ENCODE results near the gene FYN. TPM values are rescaled to one million over a fixed set of nuclear protein-coding genes. Genes with fewer than 3 reads are reported as not detected.
"Not testable (repeated sequence)": the region's sequence is repeated elsewhere in the genome, so short reads cannot be mapped to it uniquely, and the experiment has no call there.

Gene FYN
- total RNA-seq, 2 donors from 2014 or later, result 13.7 to 103 TPM

DNA sequence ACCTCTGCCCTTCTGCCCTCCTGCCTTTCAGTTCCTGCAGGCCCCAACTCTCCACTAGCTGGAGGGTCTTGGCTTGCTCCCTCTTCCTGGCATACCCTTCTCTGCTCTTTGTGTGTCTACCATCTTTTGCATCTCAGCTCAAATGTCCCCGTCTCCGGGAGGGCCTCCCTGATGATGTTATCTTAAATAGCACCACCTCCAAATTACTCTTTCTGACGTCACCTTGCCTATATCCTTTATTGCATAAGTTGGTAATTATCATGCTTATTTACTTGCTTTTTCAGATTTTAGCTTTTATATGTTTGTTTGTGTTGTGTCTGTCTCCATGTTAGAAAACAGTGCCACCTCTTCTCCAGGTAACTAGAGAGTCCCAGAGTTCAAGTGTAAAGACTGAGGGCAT lies 36.0 kb upstream of the FYN start:
- intact Hi-C loops (cut with DNase I), result no loop called here
- H3K4me1 ChIP-seq (replicated peaks), result no peaks in the 10 kb centered on the region
- TF ChIP-seq, protein P1, sequence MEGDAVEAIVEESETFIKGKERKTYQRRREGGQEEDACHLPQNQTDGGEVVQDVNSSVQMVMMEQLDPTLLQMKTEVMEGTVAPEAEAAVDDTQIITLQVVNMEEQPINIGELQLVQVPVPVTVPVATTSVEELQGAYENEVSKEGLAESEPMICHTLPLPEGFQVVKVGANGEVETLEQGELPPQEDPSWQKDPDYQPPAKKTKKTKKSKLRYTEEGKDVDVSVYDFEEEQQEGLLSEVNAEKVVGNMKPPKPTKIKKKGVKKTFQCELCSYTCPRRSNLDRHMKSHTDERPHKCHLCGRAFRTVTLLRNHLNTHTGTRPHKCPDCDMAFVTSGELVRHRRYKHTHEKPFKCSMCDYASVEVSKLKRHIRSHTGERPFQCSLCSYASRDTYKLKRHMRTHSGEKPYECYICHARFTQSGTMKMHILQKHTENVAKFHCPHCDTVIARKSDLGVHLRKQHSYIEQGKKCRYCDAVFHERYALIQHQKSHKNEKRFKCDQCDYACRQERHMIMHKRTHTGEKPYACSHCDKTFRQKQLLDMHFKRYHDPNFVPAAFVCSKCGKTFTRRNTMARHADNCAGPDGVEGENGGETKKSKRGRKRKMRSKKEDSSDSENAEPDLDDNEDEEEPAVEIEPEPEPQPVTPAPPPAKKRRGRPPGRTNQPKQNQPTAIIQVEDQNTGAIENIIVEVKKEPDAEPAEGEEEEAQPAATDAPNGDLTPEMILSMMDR (IDR thresholded peaks at IDR 0.05), result no peak
- TF ChIP-seq POLR2A (IDR thresholded peaks at IDR 0.05) (no peak), POLR2AphosphoS5 (IDR thresholded peaks at IDR 0.05) (no peak)
- 71% methylated on average over 3 of the region's 3 CpGs for WGBS
- H3K27me3 ChIP-seq (replicated peaks; ENCODE audit: insufficient read depth), result no peaks in the 10 kb centered on the region
- H3K27ac ChIP-seq, result no peak overlapping the region
- DNase-seq (ENCODE audit: low spot score), result no peak
- no peak overlapping the region for H3K4me3 ChIP-seq
- H3K9me3 ChIP-seq, result no peaks in the 10 kb centered on the region
- H3K36me3 ChIP-seq, result no peaks in the 10 kb centered on the region

DNA sequence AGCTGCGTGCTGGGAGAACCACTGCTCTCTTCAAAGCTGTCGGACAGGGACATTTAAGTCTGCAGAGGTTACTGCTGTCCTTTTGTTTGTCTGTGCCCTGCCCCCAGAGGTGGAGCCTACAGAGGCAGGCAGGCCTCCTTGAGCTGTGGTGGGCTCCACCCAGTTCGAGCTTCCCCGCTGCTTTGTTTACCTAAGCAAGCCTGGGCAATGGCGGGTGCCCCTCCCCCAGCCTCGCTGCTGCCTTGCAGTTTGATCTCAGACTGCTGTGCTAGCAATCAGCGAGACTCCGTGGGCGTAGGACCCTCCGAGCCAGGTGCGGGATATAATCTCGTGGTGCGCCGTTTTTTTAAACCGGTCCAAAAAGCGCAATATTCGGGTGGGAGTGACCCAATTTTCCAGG lies 35.1 kb upstream of the FYN start:
- intact Hi-C loops (cut with DNase I); H3K27ac ChIP-seq; H3K27me3 ChIP-seq (replicated peaks; ENCODE audit: insufficient read depth); H3K9me3 ChIP-seq; H3K36me3 ChIP-seq; H3K4me1 ChIP-seq (replicated peaks); H3K4me3 ChIP-seq; DNase-seq (ENCODE audit: low spot score): not testable (repeated sequence)
- 84% methylated on average over 13 of the region's 17 CpGs for WGBS

DNA sequence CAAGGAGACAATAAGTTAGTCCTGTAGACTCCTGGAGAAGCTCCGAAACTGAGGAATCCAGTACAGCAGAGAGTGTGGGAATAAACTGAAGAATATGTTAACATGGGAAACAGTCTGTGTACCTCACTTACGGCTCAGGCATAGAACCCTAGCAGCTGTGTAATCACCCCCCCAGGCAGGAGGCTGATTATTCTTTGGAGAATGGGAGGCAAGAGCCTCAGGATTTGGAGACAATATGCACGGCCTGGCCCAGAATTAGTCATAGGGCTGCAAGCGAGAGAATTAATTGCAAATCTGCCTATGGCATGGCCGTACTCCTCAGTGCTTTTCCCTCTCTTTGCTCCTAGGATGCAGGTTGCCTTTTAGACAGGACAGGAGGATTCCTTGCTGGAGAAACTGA lies 27.5 kb upstream of the FYN start:
- DNase-seq (ENCODE audit: low spot score), result no peak
- H3K27me3 ChIP-seq (replicated peaks; ENCODE audit: insufficient read depth), result no peaks in the 10 kb centered on the region
- intact Hi-C loops (cut with DNase I), result no loop called here
- no peaks in the 10 kb centered on the region for H3K36me3 ChIP-seq
- H3K9me3 ChIP-seq, result no peaks in the 10 kb centered on the region
- no peak overlapping the region for H3K27ac ChIP-seq
- WGBS, result 90% methylated on average over 5 of the region's 5 CpGs
- no peaks in the 10 kb centered on the region for H3K4me1 ChIP-seq (replicated peaks)
- TF ChIP-seq, protein P1 (IDR thresholded peaks at IDR 0.05), result no peak
- TF ChIP-seq POLR2A (IDR thresholded peaks at IDR 0.05) (no peak), POLR2AphosphoS5 (IDR thresholded peaks at IDR 0.05) (no peak)
- H3K4me3 ChIP-seq, result no peak overlapping the region

DNA sequence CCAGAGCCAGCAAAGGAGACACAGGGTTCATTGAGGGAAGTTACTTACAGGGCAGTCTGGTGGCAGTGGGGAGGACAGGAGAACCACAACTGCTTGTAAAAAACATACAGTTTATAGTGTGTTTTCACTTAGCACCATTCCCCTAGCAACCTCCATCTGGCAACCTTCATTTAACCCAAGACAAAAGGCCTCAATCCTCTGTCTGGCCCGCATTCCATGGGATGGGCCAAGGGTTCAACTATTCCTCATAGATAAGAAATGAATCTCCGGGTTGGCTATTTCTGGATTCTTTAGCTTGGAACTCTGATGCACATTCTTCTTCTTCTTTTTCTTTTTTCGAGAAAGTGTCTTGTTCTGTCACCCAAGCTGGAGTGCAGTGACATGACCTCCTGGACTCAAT lies 26.3 kb upstream of the FYN start:
- Histone ChIP-seq H3K9me3 (no peaks in the 10 kb centered on the region), H3K27me3 (replicated peaks; ENCODE audit: insufficient read depth) (no peaks in the 10 kb centered on the region), H3K36me3 (no peaks in the 10 kb centered on the region), H3K27ac (no peak overlapping the region), H3K4me3 (no peak overlapping the region), H3K4me1 (replicated peaks) (no peaks in the 10 kb centered on the region)
- 93% methylated on average over 3 of the region's 3 CpGs for WGBS
- intact Hi-C loops (cut with DNase I), result no loop called here
- no peak for DNase-seq (ENCODE audit: low spot score)
- TF ChIP-seq POLR2AphosphoS5 (IDR thresholded peaks at IDR 0.05), result no peak
- TF ChIP-seq POLR2A (IDR thresholded peaks at IDR 0.05), result no peak
- TF ChIP-seq, protein P1 (IDR thresholded peaks at IDR 0.05), result no peak

DNA sequence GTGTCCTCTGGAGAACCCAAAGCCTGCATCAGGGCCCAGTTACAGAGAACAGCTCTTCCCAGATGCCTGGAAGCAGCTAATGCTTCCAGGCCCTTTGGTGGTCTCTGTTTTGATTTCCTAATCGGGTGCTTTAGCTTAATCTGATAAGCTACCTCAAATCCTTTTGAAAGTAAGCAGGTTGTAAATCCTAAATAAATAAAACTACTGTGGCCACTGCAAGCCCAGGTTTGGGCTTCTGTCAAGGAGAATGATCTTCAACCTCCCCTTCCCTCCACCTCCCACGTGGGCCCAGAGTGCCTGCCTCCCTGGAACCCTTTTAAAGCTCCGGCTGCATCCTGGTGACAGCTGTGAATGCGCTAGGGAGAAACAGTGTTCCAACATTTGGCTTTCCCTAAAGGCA lies 25.2 kb upstream of the FYN start:
- Histone ChIP-seq H3K27me3 (replicated peaks; ENCODE audit: insufficient read depth) (no peaks in the 10 kb centered on the region), H3K9me3 (no peaks in the 10 kb centered on the region), H3K4me1 (replicated peaks) (no peaks in the 10 kb centered on the region), H3K27ac (no peak overlapping the region), H3K4me3 (no peak overlapping the region), H3K36me3 (no peaks in the 10 kb centered on the region)
- 51% methylated on average over 4 of the region's 4 CpGs for WGBS
- no peak for DNase-seq (ENCODE audit: low spot score)
- TF ChIP-seq POLR2AphosphoS5 (IDR thresholded peaks at IDR 0.05) (no peak), POLR2A (IDR thresholded peaks at IDR 0.05) (no peak)
- TF ChIP-seq, protein P1 (IDR thresholded peaks at IDR 0.05), result no peak
- intact Hi-C loops (cut with DNase I), result no loop called here
